ENCODE results near the gene CYSTM1.

DNA sequence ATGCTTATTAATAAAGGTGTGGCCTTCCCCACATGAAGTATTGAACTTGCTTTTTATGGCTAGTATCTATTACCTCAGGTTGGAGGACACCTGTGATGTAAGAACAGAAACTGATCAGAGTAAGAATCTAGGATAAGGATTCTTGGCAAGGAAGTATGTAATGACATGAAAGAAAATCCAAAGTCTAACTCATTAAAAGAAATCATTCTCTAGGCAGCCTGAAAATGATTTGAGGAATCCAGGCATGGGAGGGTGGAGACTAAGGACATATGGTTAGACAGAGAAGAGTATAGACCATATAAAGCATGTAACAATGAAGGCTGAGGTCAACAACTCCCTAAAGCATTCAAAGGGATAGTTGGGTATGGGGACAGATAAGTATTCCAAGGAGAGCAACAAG lies 95.0 kb downstream of the CYSTM1 start:
- TF ChIP-seq, protein P1, sequence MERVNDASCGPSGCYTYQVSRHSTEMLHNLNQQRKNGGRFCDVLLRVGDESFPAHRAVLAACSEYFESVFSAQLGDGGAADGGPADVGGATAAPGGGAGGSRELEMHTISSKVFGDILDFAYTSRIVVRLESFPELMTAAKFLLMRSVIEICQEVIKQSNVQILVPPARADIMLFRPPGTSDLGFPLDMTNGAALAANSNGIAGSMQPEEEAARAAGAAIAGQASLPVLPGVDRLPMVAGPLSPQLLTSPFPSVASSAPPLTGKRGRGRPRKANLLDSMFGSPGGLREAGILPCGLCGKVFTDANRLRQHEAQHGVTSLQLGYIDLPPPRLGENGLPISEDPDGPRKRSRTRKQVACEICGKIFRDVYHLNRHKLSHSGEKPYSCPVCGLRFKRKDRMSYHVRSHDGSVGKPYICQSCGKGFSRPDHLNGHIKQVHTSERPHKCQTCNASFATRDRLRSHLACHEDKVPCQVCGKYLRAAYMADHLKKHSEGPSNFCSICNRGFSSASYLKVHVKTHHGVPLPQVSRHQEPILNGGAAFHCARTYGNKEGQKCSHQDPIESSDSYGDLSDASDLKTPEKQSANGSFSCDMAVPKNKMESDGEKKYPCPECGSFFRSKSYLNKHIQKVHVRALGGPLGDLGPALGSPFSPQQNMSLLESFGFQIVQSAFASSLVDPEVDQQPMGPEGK (CRISPR knock-in tag; IDR thresholded peaks at IDR 0.05; ENCODE audit: borderline replicate concordance): no peak
- no peak for TF ChIP-seq ZNF565 (CRISPR knock-in tag; conservative IDR thresholded peaks at IDR 0.05; ENCODE audit: low read depth)
- TF ChIP-seq, protein P2, sequence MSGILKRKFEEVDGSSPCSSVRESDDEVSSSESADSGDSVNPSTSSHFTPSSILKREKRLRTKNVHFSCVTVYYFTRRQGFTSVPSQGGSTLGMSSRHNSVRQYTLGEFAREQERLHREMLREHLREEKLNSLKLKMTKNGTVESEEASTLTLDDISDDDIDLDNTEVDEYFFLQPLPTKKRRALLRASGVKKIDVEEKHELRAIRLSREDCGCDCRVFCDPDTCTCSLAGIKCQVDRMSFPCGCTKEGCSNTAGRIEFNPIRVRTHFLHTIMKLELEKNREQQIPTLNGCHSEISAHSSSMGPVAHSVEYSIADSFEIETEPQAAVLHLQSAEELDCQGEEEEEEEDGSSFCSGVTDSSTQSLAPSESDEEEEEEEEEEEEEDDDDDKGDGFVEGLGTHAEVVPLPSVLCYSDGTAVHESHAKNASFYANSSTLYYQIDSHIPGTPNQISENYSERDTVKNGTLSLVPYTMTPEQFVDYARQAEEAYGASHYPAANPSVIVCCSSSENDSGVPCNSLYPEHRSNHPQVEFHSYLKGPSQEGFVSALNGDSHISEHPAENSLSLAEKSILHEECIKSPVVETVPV (CRISPR knock-in tag; IDR thresholded peaks at IDR 0.05): no peak
- TF ChIP-seq RARB (CRISPR knock-in tag; IDR thresholded peaks at IDR 0.05): no peak
- TF ChIP-seq, protein P3, sequence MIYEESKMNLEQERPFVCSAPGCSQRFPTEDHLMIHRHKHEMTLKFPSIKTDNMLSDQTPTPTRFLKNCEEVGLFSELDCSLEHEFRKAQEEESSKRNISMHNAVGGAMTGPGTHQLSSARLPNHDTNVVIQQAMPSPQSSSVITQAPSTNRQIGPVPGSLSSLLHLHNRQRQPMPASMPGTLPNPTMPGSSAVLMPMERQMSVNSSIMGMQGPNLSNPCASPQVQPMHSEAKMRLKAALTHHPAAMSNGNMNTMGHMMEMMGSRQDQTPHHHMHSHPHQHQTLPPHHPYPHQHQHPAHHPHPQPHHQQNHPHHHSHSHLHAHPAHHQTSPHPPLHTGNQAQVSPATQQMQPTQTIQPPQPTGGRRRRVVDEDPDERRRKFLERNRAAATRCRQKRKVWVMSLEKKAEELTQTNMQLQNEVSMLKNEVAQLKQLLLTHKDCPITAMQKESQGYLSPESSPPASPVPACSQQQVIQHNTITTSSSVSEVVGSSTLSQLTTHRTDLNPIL (CRISPR knock-in tag; IDR thresholded peaks at IDR 0.05; ENCODE audit: low read depth): no peak
- TF ChIP-seq, protein P4, sequence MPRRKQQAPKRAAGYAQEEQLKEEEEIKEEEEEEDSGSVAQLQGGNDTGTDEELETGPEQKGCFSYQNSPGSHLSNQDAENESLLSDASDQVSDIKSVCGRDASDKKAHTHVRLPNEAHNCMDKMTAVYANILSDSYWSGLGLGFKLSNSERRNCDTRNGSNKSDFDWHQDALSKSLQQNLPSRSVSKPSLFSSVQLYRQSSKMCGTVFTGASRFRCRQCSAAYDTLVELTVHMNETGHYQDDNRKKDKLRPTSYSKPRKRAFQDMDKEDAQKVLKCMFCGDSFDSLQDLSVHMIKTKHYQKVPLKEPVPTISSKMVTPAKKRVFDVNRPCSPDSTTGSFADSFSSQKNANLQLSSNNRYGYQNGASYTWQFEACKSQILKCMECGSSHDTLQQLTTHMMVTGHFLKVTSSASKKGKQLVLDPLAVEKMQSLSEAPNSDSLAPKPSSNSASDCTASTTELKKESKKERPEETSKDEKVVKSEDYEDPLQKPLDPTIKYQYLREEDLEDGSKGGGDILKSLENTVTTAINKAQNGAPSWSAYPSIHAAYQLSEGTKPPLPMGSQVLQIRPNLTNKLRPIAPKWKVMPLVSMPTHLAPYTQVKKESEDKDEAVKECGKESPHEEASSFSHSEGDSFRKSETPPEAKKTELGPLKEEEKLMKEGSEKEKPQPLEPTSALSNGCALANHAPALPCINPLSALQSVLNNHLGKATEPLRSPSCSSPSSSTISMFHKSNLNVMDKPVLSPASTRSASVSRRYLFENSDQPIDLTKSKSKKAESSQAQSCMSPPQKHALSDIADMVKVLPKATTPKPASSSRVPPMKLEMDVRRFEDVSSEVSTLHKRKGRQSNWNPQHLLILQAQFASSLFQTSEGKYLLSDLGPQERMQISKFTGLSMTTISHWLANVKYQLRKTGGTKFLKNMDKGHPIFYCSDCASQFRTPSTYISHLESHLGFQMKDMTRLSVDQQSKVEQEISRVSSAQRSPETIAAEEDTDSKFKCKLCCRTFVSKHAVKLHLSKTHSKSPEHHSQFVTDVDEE (CRISPR knock-in tag; IDR thresholded peaks at IDR 0.05): no peak
- no peak for TF ChIP-seq ZNF70 (CRISPR knock-in tag; IDR thresholded peaks at IDR 0.05)
- TF ChIP-seq CSDC2 (CRISPR knock-in tag; IDR thresholded peaks at IDR 0.05): no peak
- no peak for TF ChIP-seq TCF4 (CRISPR knock-in tag; IDR thresholded peaks at IDR 0.05; ENCODE audit: borderline replicate concordance)
- TF ChIP-seq, protein P5, sequence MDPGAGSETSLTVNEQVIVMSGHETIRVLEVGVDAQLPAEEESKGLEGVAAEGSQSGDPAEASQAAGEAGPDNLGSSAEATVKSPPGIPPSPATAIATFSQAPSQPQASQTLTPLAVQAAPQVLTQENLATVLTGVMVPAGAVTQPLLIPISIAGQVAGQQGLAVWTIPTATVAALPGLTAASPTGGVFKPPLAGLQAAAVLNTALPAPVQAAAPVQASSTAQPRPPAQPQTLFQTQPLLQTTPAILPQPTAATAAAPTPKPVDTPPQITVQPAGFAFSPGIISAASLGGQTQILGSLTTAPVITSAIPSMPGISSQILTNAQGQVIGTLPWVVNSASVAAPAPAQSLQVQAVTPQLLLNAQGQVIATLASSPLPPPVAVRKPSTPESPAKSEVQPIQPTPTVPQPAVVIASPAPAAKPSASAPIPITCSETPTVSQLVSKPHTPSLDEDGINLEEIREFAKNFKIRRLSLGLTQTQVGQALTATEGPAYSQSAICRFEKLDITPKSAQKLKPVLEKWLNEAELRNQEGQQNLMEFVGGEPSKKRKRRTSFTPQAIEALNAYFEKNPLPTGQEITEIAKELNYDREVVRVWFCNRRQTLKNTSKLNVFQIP (CRISPR knock-in tag; IDR thresholded peaks at IDR 0.05; ENCODE audit: borderline replicate concordance, low read depth): no peak
- TF ChIP-seq BACH2 (CRISPR knock-in tag; IDR thresholded peaks at IDR 0.05; ENCODE audit: borderline replicate concordance): no peak
- no peak for TF ChIP-seq ZC3H10 (CRISPR knock-in tag; IDR thresholded peaks at IDR 0.05)
